GM18499 (cell line): ENCODE results near the gene OXCT2.
"Not testable (repeated sequence)": the region's sequence is repeated elsewhere in the genome, so short reads cannot be mapped to it uniquely, and the experiment has no call there.

Experiments used
- ATAC-seq: cut with Tn5 transposase; IDR thresholded peaks from one replicate; pipeline ENCODE4 v1.9.1; 2021; ENCODE audit warnings: moderate number of reproducible peaks; ENCODE audit not compliant: insufficient read depth, unreplicated experiment

Gene OXCT2

DNA sequence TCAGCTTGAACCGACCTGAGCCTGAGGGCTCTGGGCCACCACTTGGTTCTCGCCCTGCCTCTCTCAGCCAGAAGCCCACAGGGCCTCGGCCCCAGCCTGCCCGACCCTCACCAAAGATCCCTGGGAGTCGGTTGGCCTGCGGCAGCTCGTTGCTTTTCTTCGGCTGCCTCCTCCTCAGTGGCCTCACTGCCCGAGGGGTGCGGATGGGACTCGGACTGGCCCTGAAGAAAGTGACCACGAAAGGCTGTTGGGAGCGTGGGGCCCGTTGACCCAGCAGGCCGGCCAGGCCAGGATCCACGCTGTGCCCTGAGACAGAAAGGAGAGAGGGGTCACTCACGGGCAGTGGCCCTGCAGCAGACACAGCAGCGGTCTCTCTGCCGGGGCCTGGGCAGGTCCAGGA, 6.6 kb downstream of the OXCT2 start:
- not testable (repeated sequence) for ATAC-seq

DNA sequence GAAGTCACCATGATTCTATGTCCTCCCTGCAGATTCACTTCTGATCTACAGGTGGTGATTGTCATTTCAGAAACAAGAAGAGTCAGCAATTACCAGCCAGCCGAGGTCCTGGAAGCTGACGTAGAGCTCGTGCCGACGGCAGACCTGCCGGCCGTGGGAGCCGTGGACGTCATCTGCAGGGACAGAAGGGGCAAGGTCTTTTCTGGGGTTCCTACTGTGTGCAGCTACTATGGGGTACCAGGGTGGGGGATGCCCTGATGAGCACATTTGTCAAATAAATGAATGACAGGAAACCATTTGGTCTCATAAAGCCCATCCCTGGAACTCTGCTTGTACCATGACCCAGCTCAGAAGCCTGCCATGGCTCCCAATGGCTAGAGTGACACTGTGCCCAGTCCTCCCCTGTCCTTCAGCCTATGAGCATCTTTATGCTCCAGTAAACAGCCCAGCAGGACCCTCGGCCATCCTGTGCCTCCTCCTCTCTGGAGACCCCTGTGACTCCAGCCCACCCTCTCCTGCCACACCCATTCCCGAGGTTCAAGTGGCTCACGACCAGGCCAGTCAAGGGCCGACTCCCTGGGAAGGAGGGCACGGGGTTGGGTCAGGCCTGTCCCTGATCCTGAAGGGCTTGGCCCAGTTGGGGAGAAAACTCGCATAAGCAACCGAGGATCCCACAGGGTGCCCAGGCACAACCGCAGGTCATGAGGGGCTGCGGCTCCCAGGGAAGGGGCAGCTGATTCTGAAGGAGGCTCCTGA, 7.4 kb downstream of the OXCT2 start:
- not testable (repeated sequence) for ATAC-seq

DNA sequence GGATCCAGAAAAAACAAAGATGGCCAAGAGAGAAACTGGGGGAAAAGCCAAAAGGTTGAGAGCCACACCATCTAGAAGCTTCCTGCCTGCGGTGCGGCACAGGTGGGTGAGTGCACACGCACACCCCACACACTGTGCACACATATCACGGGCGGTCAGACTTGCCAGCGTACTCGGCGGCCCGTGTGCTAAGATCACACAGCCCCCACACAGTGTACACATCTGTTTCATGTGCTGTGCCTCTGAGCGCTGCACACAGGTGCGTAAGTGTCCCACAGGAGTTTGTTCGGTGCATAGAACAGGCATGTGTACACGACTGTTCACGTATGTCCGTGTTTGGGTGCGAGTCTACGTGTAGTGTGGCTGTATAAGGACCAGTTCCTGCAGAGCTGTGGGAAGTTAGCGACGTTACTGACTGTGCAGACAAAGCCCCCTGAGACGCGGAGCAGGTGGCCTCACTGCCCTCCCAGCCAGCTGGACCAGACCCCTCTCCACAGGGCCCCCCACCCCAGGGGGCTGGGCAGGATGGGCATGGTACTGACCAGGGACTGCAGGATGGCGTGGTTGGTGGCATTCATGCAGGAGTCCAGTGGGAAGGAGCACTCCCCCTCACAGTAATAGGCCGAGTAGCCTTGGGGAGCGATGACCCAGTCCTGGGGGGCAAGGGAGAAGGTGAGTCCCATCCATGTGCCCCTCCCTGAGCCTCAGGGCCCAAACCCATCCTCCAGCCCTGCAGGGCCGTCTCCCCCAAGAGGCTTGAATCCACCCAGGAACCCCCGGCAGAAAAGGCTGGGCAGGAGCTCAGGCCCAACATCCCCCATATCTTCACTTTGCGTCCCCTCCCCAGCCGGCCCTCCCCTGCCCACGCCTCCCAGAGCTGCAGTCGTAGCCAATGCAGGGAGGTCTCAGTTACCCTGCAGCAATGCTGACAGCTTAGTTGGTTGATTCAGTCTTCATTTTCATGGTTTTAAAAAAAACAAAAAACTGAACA, 8.3 kb downstream of the OXCT2 start:
- ATAC-seq = no peak

DNA sequence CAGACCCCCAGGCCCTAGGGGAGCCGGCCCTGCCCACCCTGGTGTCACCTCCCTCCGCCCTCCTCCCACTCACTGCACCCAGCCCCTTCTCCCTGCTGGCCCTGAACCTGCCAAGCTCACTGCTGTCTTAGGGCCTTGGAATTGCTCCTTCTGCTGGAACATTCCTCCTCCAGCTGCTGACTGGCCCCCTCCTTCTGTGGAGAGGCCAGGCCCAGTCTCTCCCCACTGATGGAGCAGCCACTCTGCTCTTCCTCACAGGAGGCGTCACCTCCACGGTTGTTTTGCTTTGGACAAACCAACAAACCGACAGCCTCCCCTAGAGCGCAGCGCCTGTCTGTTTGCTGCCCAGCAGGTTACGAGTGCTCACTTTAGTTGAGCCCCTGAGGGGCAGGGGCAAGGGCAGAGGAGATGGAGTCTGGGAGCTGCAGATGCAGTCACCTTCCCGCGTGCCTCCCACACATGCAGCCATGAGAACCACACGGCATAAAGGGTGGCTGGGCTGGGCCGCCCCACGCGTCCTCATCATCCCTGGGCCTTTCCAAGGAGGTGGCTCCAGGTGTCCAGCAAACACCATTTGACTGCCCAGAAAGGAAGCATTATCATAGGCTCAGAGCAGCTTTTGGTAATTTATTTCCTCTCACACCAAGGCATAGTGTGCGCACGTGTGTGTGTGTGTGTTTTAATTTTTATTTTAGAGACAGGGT, 9.4 kb downstream of the OXCT2 start:
- ATAC-seq = no peak

DNA sequence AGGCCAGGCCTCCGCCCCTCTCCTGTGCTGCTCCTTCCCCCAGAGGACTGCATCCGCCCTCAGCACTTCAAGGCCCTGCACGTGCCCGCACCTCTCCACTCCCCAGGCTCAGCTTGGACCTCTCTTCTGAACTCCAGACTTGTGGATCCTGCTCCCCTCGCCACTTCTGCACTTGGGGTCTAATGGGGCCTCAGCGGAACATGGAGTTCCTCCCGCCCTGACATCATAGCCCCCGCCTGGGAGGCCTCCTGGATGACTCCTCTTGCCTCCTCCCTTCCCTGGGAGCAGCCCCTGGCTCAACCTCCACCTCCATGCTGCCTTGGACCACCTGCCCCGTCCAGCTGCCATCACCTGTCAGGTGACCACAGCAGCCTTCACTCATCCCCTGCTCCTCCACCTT, 10.1 kb downstream of the OXCT2 start:
- no peak for ATAC-seq

DNA sequence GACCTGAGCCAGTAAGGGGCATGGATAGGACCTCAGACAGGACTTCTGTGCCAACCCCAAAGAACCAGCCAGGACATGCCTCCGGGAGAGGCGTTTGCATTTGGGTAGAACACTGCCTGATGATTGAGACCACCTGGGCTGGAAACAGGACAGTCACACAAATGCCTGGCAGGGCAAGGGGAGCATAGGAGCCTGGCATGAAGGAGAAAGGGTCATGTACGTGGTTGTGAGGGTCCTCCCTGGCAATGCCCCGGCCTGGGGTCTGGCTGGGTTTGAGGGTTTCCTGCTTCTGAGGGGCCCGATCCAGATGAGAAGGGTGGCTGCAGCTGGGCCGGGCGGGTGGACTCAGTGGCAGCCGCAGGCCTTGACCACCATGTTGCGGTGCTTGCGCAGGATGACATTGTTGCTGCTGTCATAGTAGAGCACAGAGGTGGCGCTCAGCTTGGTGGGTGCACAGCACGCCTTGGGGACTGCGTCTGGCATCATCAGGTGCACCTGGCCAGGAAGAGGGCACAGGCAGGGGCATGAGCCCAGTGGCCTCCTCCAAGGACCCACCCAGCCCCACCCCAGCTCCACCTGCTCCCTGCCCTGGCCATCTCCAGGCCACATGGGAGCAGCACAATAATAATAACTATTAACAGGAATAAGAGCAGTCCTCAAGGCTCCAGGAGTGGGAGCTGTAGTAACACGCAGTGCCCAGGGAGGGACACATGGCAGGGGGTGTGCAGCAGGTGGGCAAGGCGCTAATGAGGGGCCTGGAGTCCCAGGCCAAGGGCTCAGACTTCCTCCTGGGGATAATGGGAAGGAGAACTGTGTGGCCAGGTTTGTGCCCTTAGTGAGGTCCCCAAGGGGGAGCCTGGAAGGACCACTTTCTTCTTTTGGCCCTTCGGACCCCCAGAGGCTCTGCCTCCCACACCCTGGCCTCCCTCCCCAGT, 10.8 kb downstream of the OXCT2 start:
- no peak for ATAC-seq

DNA sequence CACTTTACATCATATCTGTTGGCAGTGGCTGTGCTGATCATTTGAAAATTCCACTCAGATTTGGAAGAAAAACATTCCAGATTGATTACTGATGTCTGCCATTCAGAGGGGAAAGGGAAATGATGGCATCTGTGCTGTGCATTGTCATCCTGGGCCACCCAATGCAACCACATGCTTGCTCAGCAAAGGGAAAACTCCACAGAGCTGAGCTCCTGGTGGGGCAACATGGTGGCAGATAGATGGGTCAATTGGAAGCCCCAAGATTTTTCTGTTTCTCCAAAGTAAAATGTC, 11.8 kb downstream of the OXCT2 start:
- no peak for ATAC-seq

DNA sequence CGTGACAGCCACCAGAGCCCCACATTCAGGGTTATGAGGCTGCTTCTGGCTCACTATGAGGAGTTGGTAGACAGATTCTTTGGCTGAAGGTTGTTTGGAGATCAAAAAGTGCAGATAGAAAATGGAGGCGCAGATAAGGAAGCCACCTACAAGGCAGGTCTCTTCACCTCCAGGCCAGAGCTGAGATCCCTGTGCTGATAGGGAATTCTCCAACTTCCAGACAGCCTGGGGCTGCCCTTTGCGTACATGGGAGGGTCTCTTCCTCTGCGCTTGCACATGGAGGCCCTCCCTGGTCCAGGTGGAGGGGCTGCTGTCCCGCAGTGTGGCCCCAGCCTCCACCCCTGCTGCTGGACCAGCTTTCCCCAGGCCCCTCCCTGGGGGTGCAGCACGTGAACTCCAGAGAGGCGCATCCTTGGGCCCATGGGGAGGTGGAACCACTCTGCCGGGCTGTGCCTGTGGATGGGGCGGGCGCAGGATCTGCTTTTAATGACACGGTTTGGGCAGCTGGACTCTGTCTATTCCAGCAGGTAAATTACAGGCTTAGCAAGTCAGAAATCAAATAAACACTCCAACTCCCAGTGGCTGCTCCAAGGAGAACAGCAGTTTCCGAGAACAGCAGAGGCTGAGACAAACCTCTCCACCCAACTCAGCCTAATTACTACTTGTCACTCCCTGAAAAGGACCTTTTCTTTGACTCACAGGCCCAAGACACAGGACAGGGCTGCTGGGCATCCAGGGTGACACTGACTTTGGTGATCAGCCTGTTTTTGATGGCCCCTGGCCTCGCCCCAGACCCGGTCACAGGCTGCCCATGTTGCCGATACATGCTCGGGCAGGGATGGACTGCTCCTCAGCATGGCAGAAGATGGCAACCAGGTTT, 12.4 kb downstream of the OXCT2 start:
- ATAC-seq = no peak

DNA sequence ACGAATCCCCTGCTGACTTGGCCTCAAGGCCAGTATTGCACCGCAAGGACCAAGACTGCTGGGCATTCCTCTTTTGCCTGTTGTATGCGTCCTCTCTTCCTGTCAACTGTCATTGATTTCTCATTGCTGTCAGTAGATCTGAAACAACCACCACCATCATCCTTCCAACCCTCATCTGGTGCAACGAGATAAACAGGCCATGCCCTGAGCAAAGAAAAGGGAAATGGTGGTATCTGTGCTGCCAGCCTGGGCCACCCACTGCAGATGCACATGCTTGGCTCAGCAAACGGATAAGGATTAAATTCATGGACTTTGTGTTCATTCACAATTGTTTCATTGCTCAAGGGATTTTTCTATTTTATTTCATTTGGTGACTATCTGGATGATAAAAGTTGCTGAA, 13.6 kb downstream of the OXCT2 start:
- ATAC-seq = no peak

DNA sequence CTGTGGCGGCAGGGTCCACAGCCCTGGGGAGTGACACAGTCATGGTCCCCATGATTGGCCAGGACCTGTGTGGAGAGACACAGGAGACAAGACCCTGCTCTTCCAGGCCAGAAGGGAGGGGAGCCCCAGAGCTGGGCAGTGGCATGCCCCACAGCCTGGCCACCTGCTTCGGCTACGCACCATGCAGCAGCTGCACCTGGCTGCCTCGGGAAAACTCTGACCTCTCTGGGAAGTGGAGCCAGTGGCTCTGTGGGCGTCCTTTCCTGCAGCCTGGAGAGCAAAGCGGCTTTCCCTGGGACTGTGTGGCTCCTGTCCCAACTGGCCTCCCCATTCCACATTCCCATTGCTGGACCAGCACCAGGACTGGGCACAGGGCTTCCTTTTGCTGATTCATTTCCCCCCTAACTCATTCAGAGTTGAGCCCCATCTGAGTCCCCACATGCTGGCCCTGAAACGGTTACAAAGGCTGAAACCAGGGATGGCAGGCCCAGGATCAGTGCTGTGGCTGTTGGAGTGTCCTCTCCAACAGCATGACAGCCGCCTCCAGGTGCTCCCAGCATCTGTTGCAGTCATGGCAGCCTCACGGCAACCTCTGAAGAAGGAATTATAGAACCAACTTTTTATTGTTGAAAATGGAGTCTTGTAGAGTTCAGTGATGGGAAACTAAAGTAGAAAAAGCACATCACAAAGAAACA, 15.0 kb downstream of the OXCT2 start:
- no peak for ATAC-seq

DNA sequence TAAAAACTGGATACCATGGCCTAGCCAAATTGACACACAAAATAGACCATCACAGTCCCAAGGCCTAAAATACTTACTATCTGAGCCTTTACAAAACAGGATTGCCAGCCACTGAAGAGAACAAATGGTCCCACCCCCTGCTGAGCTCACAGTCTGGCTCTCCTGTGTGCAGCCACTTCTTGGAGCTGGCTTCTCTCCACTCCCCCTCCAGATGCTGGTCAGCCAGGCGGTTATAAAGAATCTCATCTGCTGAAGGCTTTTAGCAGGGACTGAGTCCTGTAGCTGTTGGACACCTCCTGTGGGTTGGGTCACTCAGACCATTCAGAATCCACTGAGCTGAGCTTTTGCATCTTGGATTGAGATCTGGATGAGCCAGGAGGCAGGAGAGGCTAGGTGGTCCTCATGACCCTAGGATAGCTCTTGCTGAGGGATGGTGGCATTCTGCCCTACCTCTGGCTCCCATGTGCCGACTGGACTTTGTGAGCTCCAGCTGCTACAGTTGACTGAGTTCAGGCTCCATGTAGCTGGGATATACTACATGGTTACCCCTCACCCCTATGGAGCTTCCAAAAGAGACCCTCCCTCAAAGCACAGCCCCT, 16.1 kb downstream of the OXCT2 start:
- ATAC-seq = no peak

DNA sequence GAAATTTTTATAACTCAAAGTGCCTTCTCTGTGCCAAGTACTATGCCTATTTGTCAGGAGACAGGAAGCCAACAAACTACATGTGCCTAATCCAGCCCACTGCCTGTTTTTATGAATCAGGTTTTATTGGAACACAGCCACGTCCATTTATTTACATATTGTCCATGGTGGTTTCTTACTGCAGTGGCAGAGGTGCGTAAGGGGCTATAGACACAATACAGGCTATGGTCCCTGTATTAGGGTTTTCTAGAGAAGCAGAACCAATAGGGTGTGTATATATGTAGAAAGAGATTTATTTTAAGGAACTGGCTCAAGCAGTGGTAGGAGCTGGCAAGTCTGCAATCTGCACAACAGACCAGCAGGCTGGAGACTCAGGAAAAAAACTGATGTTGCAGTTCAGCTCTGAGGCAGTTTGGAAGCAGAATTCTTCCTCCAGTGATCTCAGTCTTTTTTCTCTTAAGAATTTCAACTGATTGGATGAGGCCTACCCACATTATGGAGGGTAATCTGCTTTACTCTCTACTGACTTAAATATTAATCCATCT, 17.1 kb downstream of the OXCT2 start:
- no peak for ATAC-seq

DNA sequence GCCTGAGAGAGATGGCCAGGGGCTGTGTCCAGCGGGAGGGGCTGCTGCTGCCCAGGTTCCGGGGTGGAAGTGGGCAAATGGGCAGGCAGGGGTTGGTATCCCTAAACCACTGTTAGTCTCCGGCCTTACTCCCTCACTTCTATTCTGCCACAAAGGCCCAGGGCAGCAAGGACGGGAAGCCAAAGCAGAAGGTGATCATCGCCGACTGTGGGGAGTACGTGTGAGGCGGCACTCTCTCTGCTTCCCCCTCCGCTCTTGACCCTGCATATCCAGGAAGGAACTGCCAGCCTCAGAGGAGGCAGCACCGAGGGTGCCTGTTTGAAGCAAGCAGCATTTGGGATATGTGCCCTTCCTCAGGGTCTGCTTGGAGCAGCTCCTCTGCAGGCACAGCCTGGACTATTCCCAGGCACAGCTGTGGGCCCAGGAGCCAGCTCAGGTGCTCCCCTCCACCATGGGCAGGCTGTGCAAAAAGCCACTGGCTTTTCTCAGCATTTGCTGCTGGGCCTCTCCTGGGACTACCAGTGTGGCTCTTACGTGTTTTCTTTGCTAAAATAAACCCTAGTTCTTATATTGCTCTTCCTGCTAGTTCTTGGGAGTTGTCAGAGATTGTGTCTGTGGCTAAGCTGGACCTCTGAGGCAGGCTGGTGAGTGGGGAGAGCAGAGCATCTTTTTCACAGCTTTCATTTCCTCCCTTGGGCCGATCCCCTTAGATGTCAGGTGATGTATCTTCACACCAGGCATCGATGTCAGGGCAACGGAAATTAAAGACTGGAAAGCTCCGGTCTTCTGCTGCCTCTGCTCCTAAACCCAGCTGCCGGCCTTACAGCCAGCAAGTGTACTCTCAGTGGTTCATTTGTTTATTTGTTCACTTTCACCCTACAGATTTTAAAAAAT, 17.8 kb downstream of the OXCT2 start:
- no peak for ATAC-seq

DNA sequence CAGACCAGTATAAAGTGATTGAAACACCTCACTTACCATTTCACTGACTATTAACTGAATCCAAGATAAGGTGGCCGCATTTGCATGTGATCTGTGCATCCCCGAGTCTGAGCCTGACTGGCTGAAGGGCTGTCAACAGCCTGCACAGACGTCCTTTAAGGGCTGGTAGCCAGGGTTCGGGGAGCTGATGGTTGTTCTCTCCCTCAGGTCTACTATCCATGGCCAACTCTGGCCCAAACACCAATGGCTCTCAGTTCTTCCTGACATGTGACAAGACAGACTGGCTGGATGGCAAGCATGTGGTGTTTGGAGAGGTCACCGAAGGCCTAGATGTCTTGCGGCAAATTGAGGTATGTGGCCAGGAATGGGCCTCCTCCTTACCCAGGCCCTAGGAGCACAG, 18.4 kb downstream of the OXCT2 start:
- no peak for ATAC-seq

DNA sequence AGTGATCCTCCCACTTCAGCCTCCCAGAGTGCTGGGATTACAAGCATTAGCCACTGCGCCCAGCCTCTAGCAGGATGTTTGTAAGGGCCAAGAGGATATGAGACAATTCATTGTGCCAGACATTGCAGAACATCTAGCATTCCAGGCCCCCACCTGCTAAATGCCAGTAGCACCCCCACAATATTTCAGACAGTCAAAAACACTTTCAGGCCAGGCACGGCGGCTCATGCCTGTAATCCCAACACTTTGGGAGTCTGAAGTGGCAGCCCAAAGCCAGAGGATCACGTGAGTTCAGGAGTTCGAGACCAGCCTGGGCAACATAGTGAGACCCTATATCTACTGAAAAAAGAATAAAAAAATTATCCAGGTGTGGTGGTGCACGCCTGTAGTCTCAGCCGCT, 19.6 kb downstream of the OXCT2 start:
- ATAC-seq = no peak

DNA sequence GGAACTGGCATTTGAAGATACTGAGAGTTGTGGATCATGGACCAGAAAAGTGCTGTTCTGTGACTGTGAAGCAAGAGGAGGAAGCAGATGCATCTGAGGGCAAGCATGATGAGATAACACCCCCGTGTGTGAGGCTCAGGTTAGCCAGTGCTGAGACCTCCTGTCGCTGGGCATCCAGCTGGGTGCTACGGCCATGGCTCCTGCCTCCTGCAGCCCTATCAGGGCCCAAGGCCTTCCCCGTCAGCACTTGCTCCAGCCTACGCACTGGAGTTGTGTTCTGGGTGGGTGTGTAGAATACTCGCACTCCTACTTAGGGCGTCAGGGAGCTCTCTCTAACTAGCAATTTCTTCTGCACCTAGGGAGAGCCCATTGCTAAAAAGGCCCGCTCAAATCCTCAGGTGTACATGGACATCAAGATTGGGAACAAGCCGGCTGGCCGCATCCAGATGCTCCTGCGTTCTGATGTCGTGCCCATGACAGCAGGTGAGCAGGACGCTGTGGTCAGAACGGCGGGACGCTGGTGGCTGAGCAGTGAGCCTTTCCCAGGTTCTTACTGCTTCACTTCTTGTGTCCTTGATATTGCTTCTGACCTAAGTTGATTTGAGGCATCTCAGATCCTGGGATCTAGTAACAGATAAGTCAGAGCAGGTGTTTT, 26.0 kb downstream of the OXCT2 start:
- no peak for ATAC-seq
